GM12892 (cell line): ENCODE measurements around the gene FAM98B.

Source experiments
- POLR2A ChIP-seq: IDR thresholded peaks from 2 replicates; pipeline ENCODE4 v1.6.1; 2011; ENCODE audit warnings: low read depth, low read length, control low read depth
- POLR2AphosphoS5 ChIP-seq: IDR thresholded peaks from 2 replicates; pipeline ENCODE4 v1.6.1; 2011; ENCODE audit warnings: low read depth, low read length, control low read depth
- TAF1 ChIP-seq: IDR thresholded peaks from 2 replicates; pipeline ENCODE4 v1.6.1; 2011; ENCODE audit warnings: low read depth, mild to moderate bottlenecking, control low read depth, low read length, borderline replicate concordance

DNA sequence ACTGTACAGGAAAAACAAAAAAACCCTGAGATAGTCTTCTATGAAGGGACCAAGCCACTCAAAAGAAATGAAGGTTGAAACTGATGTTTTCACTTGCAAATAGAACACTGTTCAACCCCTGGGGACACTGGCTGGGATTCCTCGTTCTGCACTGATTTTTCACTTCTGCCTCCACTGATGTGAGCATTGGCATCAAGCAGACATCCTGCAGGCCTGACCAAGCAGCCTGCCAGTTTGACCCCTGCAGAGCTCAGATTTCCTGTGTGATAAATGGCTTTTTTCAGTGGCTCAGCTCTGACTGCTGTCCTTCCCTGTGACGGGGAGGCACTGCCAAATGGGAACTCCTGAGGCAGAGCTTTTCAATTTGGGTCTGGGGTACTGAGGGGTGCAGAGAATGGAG is 60.7 kb downstream of the FAM98B start:
- TF ChIP-seq POLR2A (no peak), POLR2AphosphoS5 (no peak), TAF1 (no peak)
